Ovary (tissue), 3 donors: ENCODE data around the gene DCHS2.

ENCODE experiments used
- CTCF ChIP-seq, 3 donors: fragments of 450-650 bp in 2 of 3; fragments of 200-600 bp in 1 of 3; IDR thresholded peaks; one replicate each; pipeline versions ENCODE4 v1.5.1 to v1.8.0; 2016 to 2022; ENCODE audit warnings: antibody characterized with exemption in 3 of 3, mild to moderate bottlenecking in 1 of 3
- EP300 ChIP-seq: sonication (generic); formaldehyde crosslinking; IDR thresholded peaks from one replicate; pipeline ENCODE4 v1.6.1; 2017; ENCODE audit warnings: antibody characterized with exemption
- donor health status: DM: no; HTN: no; CAD: no.

GRCh38 chr4:154487145-154487544 is 4.5 kb downstream of the DCHS2 start:
- TF ChIP-seq CTCF (IDR thresholded peaks at IDR 0.05) = no peak
- no peak for TF ChIP-seq EP300
